Measurements from ENCODE around the gene PDZK1IP1.
"Not testable (repeated sequence)": the region's sequence is repeated elsewhere in the genome, so short reads cannot be mapped to it uniquely, and the experiment has no call there.

The PDZK1IP1 gene

DNA sequence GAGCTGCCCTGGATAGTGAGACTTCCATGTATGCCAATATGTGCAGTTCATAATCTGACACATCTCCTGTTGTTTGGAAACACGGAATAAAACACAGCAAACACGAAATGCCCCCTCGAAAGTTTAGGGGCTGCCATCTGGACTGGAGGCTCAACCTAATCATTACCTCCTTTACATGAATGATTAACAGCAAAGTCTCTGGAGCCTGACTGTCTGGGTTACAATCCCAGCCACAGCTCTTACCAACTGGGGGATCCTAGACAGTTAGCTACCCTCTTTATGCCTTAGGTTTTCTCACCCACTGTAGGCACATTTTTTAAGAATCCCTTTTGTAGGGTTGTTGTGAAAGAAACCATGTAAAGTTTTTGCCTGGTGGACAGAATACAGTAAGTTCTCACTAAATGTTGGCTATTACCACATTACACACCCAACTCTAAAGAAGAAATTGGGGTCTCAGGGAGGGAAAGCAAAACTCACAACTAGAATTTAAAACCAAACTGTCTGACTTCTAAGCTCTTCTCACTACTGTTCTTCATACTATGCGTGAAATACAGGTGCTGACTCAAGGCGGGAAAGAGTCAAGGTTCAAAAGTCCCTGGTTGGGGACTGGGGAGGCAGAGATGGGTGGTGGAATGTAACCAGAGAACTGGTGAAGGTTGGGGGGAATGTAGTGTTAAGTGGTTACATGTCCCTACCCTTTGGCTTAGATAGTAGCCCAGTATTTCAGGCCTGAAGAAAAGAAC lies 28.4 kb downstream of the PDZK1IP1 start:
- Histone ChIP-seq H3K9me3 (replicated peaks; ENCODE audit: insufficient read depth, low read length) (no peaks in the 10 kb centered on the region), H3F3A (ENCODE audit: insufficient read depth, low read length) (no peaks in the 10 kb centered on the region), H3K4me1 (ENCODE audit: low read length) (no peaks in the 10 kb centered on the region), H3K9ac (ENCODE audit: low read length) (no peak overlapping the region), H2AFZ (ENCODE audit: low read length) (no peak overlapping the region), H3K27me3 (replicated peaks; ENCODE audit: insufficient read depth, low read length) (no peaks in the 10 kb centered on the region), H3K4me3 (ENCODE audit: low read length) (no peak overlapping the region), H3K4me2 (ENCODE audit: low read depth, low read length) (no peak overlapping the region), H3K27ac (ENCODE audit: low read length) (no peak overlapping the region), H4K20me1 (ENCODE audit: insufficient read depth, low read length) (no peaks in the 10 kb centered on the region), H3K9me2 (replicated peaks; ENCODE audit: insufficient read depth, low read length) (no peaks in the 10 kb centered on the region), H3K79me2 (ENCODE audit: low read length) (no peaks in the 10 kb centered on the region), H3K36me3 (replicated peaks; ENCODE audit: insufficient read depth, low read length) (no peaks in the 10 kb centered on the region)
- TF ChIP-seq EZH2 (optimal IDR thresholded peaks at IDR 0.05; ENCODE audit: low read depth, low read length) (no peak), EZH2phosphoT487 (IDR thresholded peaks at IDR 0.05; ENCODE audit: low read length) (no peak)
- TF ChIP-seq, protein P1, sequence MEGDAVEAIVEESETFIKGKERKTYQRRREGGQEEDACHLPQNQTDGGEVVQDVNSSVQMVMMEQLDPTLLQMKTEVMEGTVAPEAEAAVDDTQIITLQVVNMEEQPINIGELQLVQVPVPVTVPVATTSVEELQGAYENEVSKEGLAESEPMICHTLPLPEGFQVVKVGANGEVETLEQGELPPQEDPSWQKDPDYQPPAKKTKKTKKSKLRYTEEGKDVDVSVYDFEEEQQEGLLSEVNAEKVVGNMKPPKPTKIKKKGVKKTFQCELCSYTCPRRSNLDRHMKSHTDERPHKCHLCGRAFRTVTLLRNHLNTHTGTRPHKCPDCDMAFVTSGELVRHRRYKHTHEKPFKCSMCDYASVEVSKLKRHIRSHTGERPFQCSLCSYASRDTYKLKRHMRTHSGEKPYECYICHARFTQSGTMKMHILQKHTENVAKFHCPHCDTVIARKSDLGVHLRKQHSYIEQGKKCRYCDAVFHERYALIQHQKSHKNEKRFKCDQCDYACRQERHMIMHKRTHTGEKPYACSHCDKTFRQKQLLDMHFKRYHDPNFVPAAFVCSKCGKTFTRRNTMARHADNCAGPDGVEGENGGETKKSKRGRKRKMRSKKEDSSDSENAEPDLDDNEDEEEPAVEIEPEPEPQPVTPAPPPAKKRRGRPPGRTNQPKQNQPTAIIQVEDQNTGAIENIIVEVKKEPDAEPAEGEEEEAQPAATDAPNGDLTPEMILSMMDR (IDR thresholded peaks at IDR 0.05; ENCODE audit: low read length), result no peak
- DNase-seq, result no peak

DNA sequence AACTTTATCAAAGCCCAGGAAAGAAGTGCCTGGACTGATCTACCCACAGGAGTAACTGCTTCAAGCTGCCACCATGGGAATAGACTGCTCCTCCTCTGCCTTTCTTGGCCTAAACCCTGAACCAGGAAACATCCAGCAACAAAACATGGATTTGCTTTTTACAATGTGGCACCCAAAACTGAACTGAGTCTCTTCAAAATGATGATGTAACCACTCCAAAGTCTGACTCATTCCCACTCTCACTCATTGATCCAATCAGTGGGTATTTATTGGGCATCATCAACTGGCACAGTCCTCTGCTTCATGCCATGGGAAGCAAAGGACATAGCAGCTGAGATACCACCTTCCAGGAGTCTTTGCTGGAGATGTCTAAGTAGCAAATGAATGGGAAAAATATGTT lies 29.1 kb downstream of the PDZK1IP1 start:
- Histone ChIP-seq H3K4me2 (ENCODE audit: low read depth, low read length) (no peak overlapping the region), H4K20me1 (ENCODE audit: insufficient read depth, low read length) (no peaks in the 10 kb centered on the region), H3K4me3 (ENCODE audit: low read length) (no peak overlapping the region), H3K27ac (ENCODE audit: low read length) (no peak overlapping the region), H3F3A (ENCODE audit: insufficient read depth, low read length) (no peaks in the 10 kb centered on the region), H3K9me2 (replicated peaks; ENCODE audit: insufficient read depth, low read length) (no peaks in the 10 kb centered on the region), H3K36me3 (replicated peaks; ENCODE audit: insufficient read depth, low read length) (no peaks in the 10 kb centered on the region), H2AFZ (ENCODE audit: low read length) (no peak overlapping the region), H3K27me3 (replicated peaks; ENCODE audit: insufficient read depth, low read length) (no peaks in the 10 kb centered on the region), H3K4me1 (ENCODE audit: low read length) (no peaks in the 10 kb centered on the region), H3K9ac (ENCODE audit: low read length) (no peak overlapping the region), H3K79me2 (ENCODE audit: low read length) (no peaks in the 10 kb centered on the region), H3K9me3 (replicated peaks; ENCODE audit: insufficient read depth, low read length) (no peaks in the 10 kb centered on the region)
- TF ChIP-seq, protein P1 (IDR thresholded peaks at IDR 0.05; ENCODE audit: low read length), result no peak
- TF ChIP-seq EZH2 (optimal IDR thresholded peaks at IDR 0.05; ENCODE audit: low read depth, low read length) (no peak), EZH2phosphoT487 (IDR thresholded peaks at IDR 0.05; ENCODE audit: low read length) (no peak)
- no peak for DNase-seq

DNA sequence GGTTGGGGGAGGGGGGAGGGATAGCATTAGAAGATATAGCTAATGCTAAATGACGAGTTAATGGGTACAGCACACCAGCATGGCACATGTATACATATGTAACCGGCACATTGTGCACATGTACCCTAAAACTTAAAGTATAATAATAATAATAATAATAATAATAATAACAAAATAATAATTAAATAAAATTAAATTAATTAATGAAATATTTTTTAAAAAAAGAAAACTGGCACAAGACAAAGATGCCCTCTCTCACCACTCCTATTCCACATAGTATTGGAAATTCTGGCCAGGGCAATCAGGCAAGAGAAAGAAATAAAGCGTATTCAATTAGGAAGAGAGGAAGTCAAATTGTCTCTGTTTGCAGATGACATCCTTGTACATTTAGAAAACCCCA lies 31.9 kb downstream of the PDZK1IP1 start:
- not testable (repeated sequence) for DNase-seq; H3K4me3 ChIP-seq (ENCODE audit: low read length); H4K20me1 ChIP-seq (ENCODE audit: insufficient read depth, low read length); H3K9me3 ChIP-seq (replicated peaks; ENCODE audit: insufficient read depth, low read length); H3K27ac ChIP-seq (ENCODE audit: low read length); H3K79me2 ChIP-seq (ENCODE audit: low read length); H3F3A ChIP-seq (ENCODE audit: insufficient read depth, low read length); H3K9me2 ChIP-seq (replicated peaks; ENCODE audit: insufficient read depth, low read length); H2AFZ ChIP-seq (ENCODE audit: low read length); H3K36me3 ChIP-seq (replicated peaks; ENCODE audit: insufficient read depth, low read length); H3K9ac ChIP-seq (ENCODE audit: low read length); H3K27me3 ChIP-seq (replicated peaks; ENCODE audit: insufficient read depth, low read length); H3K4me2 ChIP-seq (ENCODE audit: low read depth, low read length); H3K4me1 ChIP-seq (ENCODE audit: low read length)

DNA sequence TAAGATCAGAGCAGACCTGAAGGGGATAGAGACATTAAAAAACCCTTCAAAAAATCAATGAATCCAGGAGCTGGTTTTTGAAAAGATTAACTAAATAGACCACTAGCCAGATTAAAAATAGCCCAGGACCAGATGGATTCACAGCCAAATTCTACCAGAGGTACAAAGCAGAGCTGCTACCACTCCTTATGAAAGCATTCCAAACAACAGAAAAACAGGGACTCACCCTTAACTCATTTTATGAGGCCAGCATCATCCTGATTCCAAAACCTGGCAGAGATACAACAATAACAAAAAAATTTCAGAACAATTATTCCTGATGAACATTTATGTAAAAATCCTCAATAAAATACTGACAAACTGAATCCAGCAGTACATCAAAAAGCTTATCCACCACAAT lies 33.4 kb downstream of the PDZK1IP1 start:
- not testable (repeated sequence) for H3K9me3 ChIP-seq (replicated peaks; ENCODE audit: insufficient read depth, low read length); H3K4me3 ChIP-seq (ENCODE audit: low read length); H3F3A ChIP-seq (ENCODE audit: insufficient read depth, low read length); H3K27ac ChIP-seq (ENCODE audit: low read length); H3K4me1 ChIP-seq (ENCODE audit: low read length); DNase-seq; H3K79me2 ChIP-seq (ENCODE audit: low read length); H3K9ac ChIP-seq (ENCODE audit: low read length); H3K27me3 ChIP-seq (replicated peaks; ENCODE audit: insufficient read depth, low read length); H2AFZ ChIP-seq (ENCODE audit: low read length); H4K20me1 ChIP-seq (ENCODE audit: insufficient read depth, low read length); H3K9me2 ChIP-seq (replicated peaks; ENCODE audit: insufficient read depth, low read length); H3K4me2 ChIP-seq (ENCODE audit: low read depth, low read length); H3K36me3 ChIP-seq (replicated peaks; ENCODE audit: insufficient read depth, low read length)

DNA sequence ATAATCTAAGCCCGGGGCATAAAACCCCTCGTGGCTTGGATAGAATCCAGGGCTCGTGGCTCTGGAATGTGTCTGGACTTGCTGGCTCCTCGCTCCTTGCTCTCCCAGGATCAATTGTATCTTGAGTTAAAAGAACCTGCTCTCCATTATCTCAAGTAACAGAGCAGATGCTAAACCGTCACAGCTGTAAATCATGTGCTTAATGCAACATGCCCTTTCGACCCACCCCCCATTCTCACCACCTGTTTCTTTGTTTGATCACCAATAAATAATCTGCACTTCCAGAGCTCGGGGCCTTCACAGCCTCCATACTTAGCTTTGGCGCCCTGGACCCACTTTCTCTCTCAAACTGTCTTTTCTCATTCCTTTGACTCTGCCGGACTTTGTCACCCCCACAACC lies 40.7 kb downstream of the PDZK1IP1 start:
- not testable (repeated sequence) for H2AFZ ChIP-seq (ENCODE audit: low read length); H3K36me3 ChIP-seq (replicated peaks; ENCODE audit: insufficient read depth, low read length); H3K27ac ChIP-seq (ENCODE audit: low read length); H3K79me2 ChIP-seq (ENCODE audit: low read length); H3K4me2 ChIP-seq (ENCODE audit: low read depth, low read length); H3K4me3 ChIP-seq (ENCODE audit: low read length); H3K9ac ChIP-seq (ENCODE audit: low read length); H3K4me1 ChIP-seq (ENCODE audit: low read length); H3K9me3 ChIP-seq (replicated peaks; ENCODE audit: insufficient read depth, low read length); H3K9me2 ChIP-seq (replicated peaks; ENCODE audit: insufficient read depth, low read length); H3K27me3 ChIP-seq (replicated peaks; ENCODE audit: insufficient read depth, low read length); H4K20me1 ChIP-seq (ENCODE audit: insufficient read depth, low read length); H3F3A ChIP-seq (ENCODE audit: insufficient read depth, low read length); DNase-seq
